Stimulated activated CD4-positive, alpha-beta T cell treated with anti-CD3 and anti-CD28 coated beads, Interleukin-1b, Interleukin-23, amount 100 ng/mL, for 24 hours (primary cell): ENCODE data around the gene GRAMD4.

Source experiments
- DNase-seq, 4 experiments: peaks; one replicate each; pipeline ENCODE4 v3.0.0-alpha.2; 2020; ENCODE audit warnings: low read depth in 4 of 4, low spot score in 1 of 4

Gene GRAMD4

GRCh38 chr22:46598224-46598623, 22.0 kb upstream of the GRAMD4 start:
- no peak for DNase-seq

GRCh38 chr22:46598737-46599424, 21.3 kb upstream of the GRAMD4 start:
- no peak for DNase-seq

GRCh38 chr22:46600273-46600796, 19.9 kb upstream of the GRAMD4 start:
- no peak for DNase-seq

GRCh38 chr22:46602025-46602424, 18.2 kb upstream of the GRAMD4 start:
- DNase-seq = no peak

GRCh38 chr22:46604306-46604690, 15.9 kb upstream of the GRAMD4 start:
- DNase-seq = peak in 2 of 4 experiments; percentile 57 to 77

GRCh38 chr22:46605117-46605516, 15.1 kb upstream of the GRAMD4 start:
- no peak for DNase-seq

- no peak for DNase-seq
Observed at GRCh38 chr22:46606886-46607285, 13.3 kb upstream of the GRAMD4 start.

- no peak for DNase-seq
Observed at GRCh38 chr22:46607483-46608114, 12.6 kb upstream of the GRAMD4 start.

GRCh38 chr22:46609175-46609690, 11.0 kb upstream of the GRAMD4 start:
- no peak for DNase-seq

- DNase-seq = no peak
Observed at GRCh38 chr22:46609724-46610201, 10.4 kb upstream of the GRAMD4 start.

- no peak for DNase-seq
Observed at GRCh38 chr22:46610356-46610755, 9.8 kb upstream of the GRAMD4 start.

- no peak for DNase-seq
Observed at GRCh38 chr22:46611189-46611588, 9.0 kb upstream of the GRAMD4 start.

- no peak for DNase-seq
Observed at GRCh38 chr22:46612341-46612903, 7.8 kb upstream of the GRAMD4 start.

- peak in 1 of 4 experiments; percentile 19 for DNase-seq
Observed at GRCh38 chr22:46612904-46613605, 7.1 kb upstream of the GRAMD4 start.

GRCh38 chr22:46613606-46614021, 6.6 kb upstream of the GRAMD4 start:
- DNase-seq = no peak

- peak; percentile 25 to 49 (median 26) for DNase-seq
Observed at GRCh38 chr22:46614025-46614931, 5.9 kb upstream of the GRAMD4 start.

GRCh38 chr22:46617207-46617985, 2.8 kb upstream of the GRAMD4 start:
- no peak for DNase-seq

- no peak for DNase-seq
Observed at GRCh38 chr22:46617986-46618647, 2.1 kb upstream of the GRAMD4 start.

- DNase-seq = no peak
Observed at GRCh38 chr22:46618667-46619066, 1.5 kb upstream of the GRAMD4 start.
